ENCODE data around the gene PZP. TPM values are rescaled to one million over a fixed set of nuclear protein-coding genes. Genes with fewer than 3 reads are reported as not detected.

The PZP gene
- total RNA-seq, 1 experiment from 2014 or later: not detected

GRCh38 chr12:9122091-9122609, 86.0 kb downstream of the PZP start:
- Mint-ChIP-seq H3K9me3 (ENCODE audit: unreplicated experiment) (no peaks in the 10 kb centered on the region), H3K27ac (ENCODE audit: low read depth, unreplicated experiment) (no peak overlapping the region), H3K27me3 (ENCODE audit: insufficient read depth, unreplicated experiment) (peaks cover 11% of the 10 kb centered on the region), H3K4me3 (ENCODE audit: unreplicated experiment) (no peak overlapping the region), H3K4me1 (ENCODE audit: insufficient read depth, unreplicated experiment) (no peaks in the 10 kb centered on the region), H3K36me3 (ENCODE audit: insufficient read depth, unreplicated experiment) (no peaks in the 10 kb centered on the region)
- BruUV-seq (replicated peaks): no TSS peak
- TF ChIP-seq CTCF (IDR thresholded peaks at IDR 0.05; ENCODE audit: unreplicated experiment): no peak
- DNase-seq (ENCODE audit: unreplicated experiment): no peak
- ChIA-PET POLR2A (no interaction called here), CTCF (interaction anchor here (0.6 kb wide), 1 partner anchor 14 kb away, joined by 3 read pairs; no protein-coding TSS in a partner anchor)
- intact Hi-C loops (cut with micrococcal nuclease): no loop called here

- Mint-ChIP-seq H3K27ac (ENCODE audit: low read depth, unreplicated experiment) (no peak overlapping the region), H3K9me3 (ENCODE audit: unreplicated experiment) (no peaks in the 10 kb centered on the region), H3K4me3 (ENCODE audit: unreplicated experiment) (no peak overlapping the region), H3K27me3 (ENCODE audit: insufficient read depth, unreplicated experiment) (peaks cover 11% of the 10 kb centered on the region), H3K4me1 (ENCODE audit: insufficient read depth, unreplicated experiment) (no peaks in the 10 kb centered on the region), H3K36me3 (ENCODE audit: insufficient read depth, unreplicated experiment) (no peaks in the 10 kb centered on the region)
- POLR2A ChIA-PET: no interaction called here
- CTCF ChIA-PET: interaction anchor here (0.8 kb wide), 1 partner anchor 15 kb away, joined by 3 read pairs; no protein-coding TSS in a partner anchor
- DNase-seq (ENCODE audit: unreplicated experiment): no peak
- no peak for TF ChIP-seq CTCF (IDR thresholded peaks at IDR 0.05; ENCODE audit: unreplicated experiment)
- no TSS peak for BruUV-seq (replicated peaks)
- intact Hi-C loops (cut with micrococcal nuclease): no loop called here
These were observed 87.6 kb downstream of the PZP start for GRCh38 chr12:9120487-9121184.

GRCh38 chr12:9118158-9118557, 90.0 kb downstream of the PZP start:
- H3K4me1 Mint-ChIP-seq (ENCODE audit: insufficient read depth, unreplicated experiment): no peaks in the 10 kb centered on the region
- DNase-seq (ENCODE audit: unreplicated experiment): no peak
- H3K36me3 Mint-ChIP-seq (ENCODE audit: insufficient read depth, unreplicated experiment): no peaks in the 10 kb centered on the region
- TF ChIP-seq CTCF (IDR thresholded peaks at IDR 0.05; ENCODE audit: unreplicated experiment): no peak
- POLR2A ChIA-PET: no interaction called here
- no peaks in the 10 kb centered on the region for H3K9me3 Mint-ChIP-seq (ENCODE audit: unreplicated experiment)
- H3K4me3 Mint-ChIP-seq (ENCODE audit: unreplicated experiment): no peak overlapping the region
- CTCF ChIA-PET: interaction anchor here (1.2 kb wide), 1 partner anchor 54 kb away, joined by 3 read pairs; no protein-coding TSS in a partner anchor
- BruUV-seq (replicated peaks): no TSS peak
- intact Hi-C loops (cut with micrococcal nuclease): no loop called here
- no peak overlapping the region for H3K27ac Mint-ChIP-seq (ENCODE audit: low read depth, unreplicated experiment)
- peaks cover 11% of the 10 kb centered on the region for H3K27me3 Mint-ChIP-seq (ENCODE audit: insufficient read depth, unreplicated experiment)

- no peaks in the 10 kb centered on the region for H3K9me3 Mint-ChIP-seq (ENCODE audit: unreplicated experiment)
- H3K4me3 Mint-ChIP-seq (ENCODE audit: unreplicated experiment): no peak within 1 kb of the TSS
- H3K27ac Mint-ChIP-seq (ENCODE audit: low read depth, unreplicated experiment): no peak within 1 kb of the TSS
- no peak for TF ChIP-seq CTCF (IDR thresholded peaks at IDR 0.05; ENCODE audit: unreplicated experiment)
- ChIA-PET CTCF (interaction anchor here (0.7 to 1.0 kb wide), 2 partner anchors 66 to 573 kb away, joined by 3 to 5 read pairs; no protein-coding TSS in a partner anchor), POLR2A (interaction anchor here (0.7 kb wide), 1 partner anchor 12 kb away, joined by 3 read pairs; no protein-coding TSS in a partner anchor)
- no TSS peak for BruUV-seq (replicated peaks)
- H3K4me1 Mint-ChIP-seq (ENCODE audit: insufficient read depth, unreplicated experiment): no peaks in the 10 kb centered on the region
- no peaks in the 10 kb centered on the region for H3K36me3 Mint-ChIP-seq (ENCODE audit: insufficient read depth, unreplicated experiment)
- DNase-seq (ENCODE audit: unreplicated experiment): no peak
- H3K27me3 Mint-ChIP-seq (ENCODE audit: insufficient read depth, unreplicated experiment): peaks cover 11% of the 10 kb centered on the region
- intact Hi-C loops (cut with micrococcal nuclease): no loop called here
These were observed 92.2 kb downstream of the PZP start, which contains the start of gene A2M for GRCh38 chr12:9115731-9116559. Gene A2M (minus strand): TSS chr12:9115919. CDS start chr12:9115849, 70 bp downstream.
